Activated CD4-positive, alpha-beta T cell treated with anti-CD3 and anti-CD28 coated beads for 36 hours (primary cell): ENCODE data around the gene MEG3. TPM values are rescaled to one million over a fixed set of nuclear protein-coding genes. Genes with fewer than 3 reads are reported as not detected.

ENCODE experiments used
- ATAC-seq: fragments of 200-7000 bp; cut with Tn5 transposase; one replicate; pipeline ENCODE4 v1.10.0; 2021; ENCODE audit warnings: mild to moderate bottlenecking, moderate library complexity
- CTCF ChIA-PET: fragments of 350-600 bp; sonication (Branson Sonifier 250); formaldehyde crosslinking; loops from one replicate; lab custom pipeline; 2021; ENCODE audit warnings: antibody characterized with exemption; lab: Charles Lee
- POLR2A ChIA-PET: fragments of 350-600 bp; sonication (Branson Sonifier 250); formaldehyde crosslinking; loops from one replicate; lab custom pipeline; 2021; ENCODE audit warnings: antibody characterized with exemption, inconsistent platforms; lab: Charles Lee
- DNase-seq: peaks from one replicate; pipeline ENCODE4 v3.0.0-alpha.2; 2020
- H3K27ac Mint-ChIP-seq: one replicate; pipeline ENCODE4 v1.8.0; 2021; ENCODE audit warnings: mixed read lengths
- H3K27me3 Mint-ChIP-seq: one replicate; pipeline ENCODE4 v1.8.0; 2021; ENCODE audit warnings: mixed read lengths
- H3K36me3 Mint-ChIP-seq: one replicate; pipeline ENCODE4 v1.8.0; 2021; ENCODE audit warnings: low read depth, mixed read lengths
- H3K4me1 Mint-ChIP-seq: one replicate; pipeline ENCODE4 v1.8.0; 2021; ENCODE audit warnings: mixed read lengths
- H3K4me3 Mint-ChIP-seq: one replicate; pipeline ENCODE4 v1.8.0; 2021; ENCODE audit warnings: mild to moderate bottlenecking, moderate library complexity, mixed read lengths
- H3K9me3 Mint-ChIP-seq: one replicate; pipeline ENCODE4 v1.8.0; 2021; ENCODE audit warnings: low read depth, mixed read lengths
- intact Hi-C, 2 experiments: fragments of 100-400 bp; cut with DNase I in 1 of 2; cut with micrococcal nuclease in 1 of 2; formaldehyde crosslinking; loops; one replicate each; pipeline versions ENCODE4 v1.14.2 to v1.15.1; 2022 to 2024; cut with DNase I, micrococcal nuclease
- total RNA-seq, 2 experiments: library from RNA; stranded (reverse); gene quantifications; one replicate each; pipeline ENCODE4 v1.2.3, GENCODE V29; 2021

The MEG3 gene
- total RNA-seq, 2 experiments from 2014 or later = not detected

GRCh38 chr14:100856056-100856950 lies 30.4 kb downstream of the MEG3 start:
- Mint-ChIP-seq H3K9me3 (no peaks in the 10 kb centered on the region), H3K27me3 (peaks cover 3% of the 10 kb centered on the region), H3K4me1 (no peaks in the 10 kb centered on the region), H3K36me3 (no peaks in the 10 kb centered on the region), H3K4me3 (no peak overlapping the region), H3K27ac (no peak overlapping the region)
- intact Hi-C loops = no loop called here
- no peak for ATAC-seq
- CTCF ChIA-PET = interaction anchor here (0.7 kb wide), 1 partner anchor 8 kb away, joined by 3 read pairs; no protein-coding TSS in a partner anchor
- POLR2A ChIA-PET = no interaction called here
- no peak for DNase-seq

GRCh38 chr14:100857233-100857922 lies 31.5 kb downstream of the MEG3 start:
- no peak for ATAC-seq
- H3K36me3 Mint-ChIP-seq = no peaks in the 10 kb centered on the region
- H3K27me3 Mint-ChIP-seq = peaks cover 3% of the 10 kb centered on the region
- CTCF ChIA-PET = no interaction called here
- no peak overlapping the region for H3K4me3 Mint-ChIP-seq
- intact Hi-C loops = no loop called here
- POLR2A ChIA-PET = no interaction called here
- H3K4me1 Mint-ChIP-seq = no peaks in the 10 kb centered on the region
- no peaks in the 10 kb centered on the region for H3K9me3 Mint-ChIP-seq
- H3K27ac Mint-ChIP-seq = no peak overlapping the region
- DNase-seq = no peak

DNA sequence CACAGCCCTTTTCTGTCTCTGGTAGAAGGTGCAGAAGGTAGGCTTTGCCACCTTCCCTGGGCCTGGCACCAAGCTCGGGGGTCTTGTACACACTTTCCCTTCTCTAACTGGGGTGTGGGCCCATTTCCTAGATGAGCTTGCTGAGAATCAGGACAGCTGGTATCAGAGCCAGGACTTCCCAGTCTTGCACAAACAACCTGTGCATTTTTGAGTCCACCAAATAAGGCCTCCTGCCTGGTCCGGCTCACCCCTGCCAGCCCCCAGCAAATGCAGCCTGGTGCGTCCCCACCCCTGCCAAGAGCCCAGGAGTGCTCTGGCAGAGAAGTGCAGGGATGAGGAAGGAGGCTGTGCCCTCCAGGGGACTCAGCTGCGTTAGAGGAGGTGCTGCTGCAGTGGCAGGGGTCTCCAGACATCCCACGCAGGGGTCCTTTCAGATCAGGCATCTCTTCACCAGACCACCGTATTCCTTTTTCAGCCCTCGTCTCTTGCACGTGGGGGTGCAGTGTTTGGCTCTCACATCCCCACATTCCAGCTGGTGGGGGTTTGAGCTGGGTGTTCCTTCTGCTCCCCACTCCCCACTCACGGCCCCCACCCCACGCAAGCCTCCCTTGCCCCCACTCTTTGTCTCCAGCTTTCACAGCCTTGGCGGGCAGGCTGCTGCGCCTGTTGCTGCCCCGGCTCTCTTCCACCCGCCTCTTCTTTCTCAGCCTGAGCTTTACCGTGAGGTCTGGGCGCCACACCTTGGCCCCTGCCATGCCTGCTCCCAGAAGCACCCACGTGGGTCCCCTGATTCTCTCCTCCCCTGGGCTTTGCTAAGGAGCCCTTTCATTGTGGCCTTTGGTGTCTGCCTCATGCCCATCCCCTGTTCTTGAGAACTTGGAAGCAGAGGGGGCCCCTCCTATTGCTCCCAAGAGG lies 32.3 kb downstream of the MEG3 start:
- H3K4me3 Mint-ChIP-seq = no peak overlapping the region
- no peak overlapping the region for H3K27ac Mint-ChIP-seq
- ATAC-seq (no peak), DNase-seq (no peak)
- H3K27me3 Mint-ChIP-seq = peaks cover 3% of the 10 kb centered on the region
- intact Hi-C loops = no loop called here
- ChIA-PET CTCF (no interaction called here), POLR2A (no interaction called here)
- no peaks in the 10 kb centered on the region for H3K9me3 Mint-ChIP-seq
- no peaks in the 10 kb centered on the region for H3K4me1 Mint-ChIP-seq
- H3K36me3 Mint-ChIP-seq = no peaks in the 10 kb centered on the region

- Mint-ChIP-seq H3K27me3 (peaks cover 3% of the 10 kb centered on the region), H3K9me3 (no peaks in the 10 kb centered on the region), H3K4me3 (no peak overlapping the region), H3K27ac (no peak overlapping the region), H3K36me3 (no peaks in the 10 kb centered on the region), H3K4me1 (no peaks in the 10 kb centered on the region)
- intact Hi-C loops = no loop called here
- ATAC-seq = no peak
- POLR2A ChIA-PET = no interaction called here
- CTCF ChIA-PET = no interaction called here
- DNase-seq = no peak
Measured at GRCh38 chr14:100858838-100859220, 32.9 kb downstream of the MEG3 start.

- intact Hi-C loops = no loop called here
- H3K9me3 Mint-ChIP-seq = no peaks in the 10 kb centered on the region
- CTCF ChIA-PET = no interaction called here
- no peak for ATAC-seq
- peaks cover 3% of the 10 kb centered on the region for H3K27me3 Mint-ChIP-seq
- H3K4me3 Mint-ChIP-seq = no peak overlapping the region
- no peaks in the 10 kb centered on the region for H3K36me3 Mint-ChIP-seq
- POLR2A ChIA-PET = no interaction called here
- H3K4me1 Mint-ChIP-seq = no peaks in the 10 kb centered on the region
- no peak overlapping the region for H3K27ac Mint-ChIP-seq
- no peak for DNase-seq
Measured at GRCh38 chr14:100859781-100860180, 33.9 kb downstream of the MEG3 start.

- Mint-ChIP-seq H3K27ac (no peak overlapping the region), H3K9me3 (no peaks in the 10 kb centered on the region), H3K4me3 (no peak overlapping the region), H3K36me3 (no peaks in the 10 kb centered on the region), H3K4me1 (no peaks in the 10 kb centered on the region), H3K27me3 (peaks cover 3% of the 10 kb centered on the region)
- POLR2A ChIA-PET = no interaction called here
- no peak for ATAC-seq
- no peak for DNase-seq
- CTCF ChIA-PET = no interaction called here
- intact Hi-C loops = no loop called here
Measured at GRCh38 chr14:100860556-100861187, 34.8 kb downstream of the MEG3 start.

GRCh38 chr14:100861188-100861936 lies 35.4 kb downstream of the MEG3 start:
- intact Hi-C loops = no loop called here
- H3K4me3 Mint-ChIP-seq = no peak overlapping the region
- DNase-seq = no peak
- H3K27me3 Mint-ChIP-seq = peaks cover 3% of the 10 kb centered on the region
- POLR2A ChIA-PET = no interaction called here
- H3K36me3 Mint-ChIP-seq = no peaks in the 10 kb centered on the region
- no peaks in the 10 kb centered on the region for H3K9me3 Mint-ChIP-seq
- no peak for ATAC-seq
- H3K4me1 Mint-ChIP-seq = no peaks in the 10 kb centered on the region
- CTCF ChIA-PET = no interaction called here
- H3K27ac Mint-ChIP-seq = no peak overlapping the region

DNA sequence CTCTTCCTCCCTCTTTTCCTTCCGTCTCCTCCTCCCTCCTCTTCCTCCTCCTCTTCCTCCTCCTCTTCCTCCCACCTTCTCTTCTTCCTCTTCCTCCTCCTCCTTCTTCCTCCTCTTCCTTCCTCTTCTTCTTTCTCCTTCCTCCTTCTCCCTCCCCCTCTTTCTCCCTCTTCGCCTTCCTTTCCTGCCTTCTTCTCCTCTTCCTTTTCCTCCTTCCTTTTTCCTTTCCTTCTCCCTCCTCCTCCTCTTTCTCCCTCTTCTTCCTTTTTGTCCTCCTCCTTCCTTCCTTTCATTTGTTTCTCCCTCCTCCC lies 36.0 kb downstream of the MEG3 start:
- POLR2A ChIA-PET = no interaction called here
- Mint-ChIP-seq H3K27me3 (peaks cover 3% of the 10 kb centered on the region), H3K27ac (no peak overlapping the region), H3K36me3 (no peaks in the 10 kb centered on the region), H3K4me3 (no peak overlapping the region), H3K9me3 (no peaks in the 10 kb centered on the region), H3K4me1 (no peaks in the 10 kb centered on the region)
- CTCF ChIA-PET = no interaction called here
- no peak for ATAC-seq
- no peak for DNase-seq
- intact Hi-C loops = no loop called here

DNA sequence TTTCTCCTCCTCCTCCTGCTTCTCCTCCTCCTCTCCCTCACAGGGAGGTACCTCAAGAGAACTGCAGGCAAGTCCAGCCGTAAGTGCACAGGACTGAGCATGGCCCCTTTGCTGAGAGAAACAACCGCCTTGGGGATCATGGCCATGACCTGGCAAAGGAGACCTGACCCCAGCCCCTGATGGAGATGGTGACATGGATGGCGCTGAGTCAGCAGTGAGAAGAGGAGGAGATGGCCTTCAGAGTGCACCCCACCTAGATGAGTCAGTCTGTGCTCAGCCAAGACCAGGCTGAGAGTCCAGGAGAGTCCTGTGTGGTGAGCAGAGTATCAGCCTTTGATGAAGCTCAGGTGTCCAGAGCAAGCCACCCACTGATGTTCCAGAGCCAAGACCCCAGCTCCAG lies 36.4 kb downstream of the MEG3 start:
- DNase-seq = no peak
- no peak for ATAC-seq
- Mint-ChIP-seq H3K27ac (no peak overlapping the region), H3K4me1 (no peaks in the 10 kb centered on the region), H3K9me3 (no peaks in the 10 kb centered on the region), H3K36me3 (no peaks in the 10 kb centered on the region), H3K4me3 (no peak overlapping the region), H3K27me3 (peaks cover 3% of the 10 kb centered on the region)
- POLR2A ChIA-PET = no interaction called here
- CTCF ChIA-PET = interaction anchor here (1.4 kb wide), 1 partner anchor 10 kb away, joined by 5 read pairs; no protein-coding TSS in a partner anchor
- intact Hi-C loops = no loop called here

DNA sequence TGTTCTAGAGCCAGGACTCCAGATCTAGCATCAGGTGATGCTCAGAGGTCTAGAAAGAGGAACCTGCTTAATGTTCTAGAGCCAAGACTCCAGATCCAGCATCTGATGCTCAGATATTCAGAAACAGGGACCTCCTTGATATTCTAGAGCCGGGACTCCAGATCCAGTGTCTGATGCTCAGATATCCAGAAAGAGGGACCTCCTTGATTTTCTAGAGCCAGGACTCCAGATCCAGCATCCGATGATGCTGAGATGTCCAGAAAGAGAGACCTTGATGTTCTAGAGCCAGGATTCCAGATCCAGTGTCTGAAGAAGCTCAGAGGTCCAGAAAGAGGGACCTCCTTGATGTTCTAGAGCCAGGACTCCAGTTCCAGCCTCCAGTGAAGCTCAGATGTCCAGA lies 36.9 kb downstream of the MEG3 start:
- DNase-seq (no peak), ATAC-seq (no peak)
- no peaks in the 10 kb centered on the region for H3K36me3 Mint-ChIP-seq
- CTCF ChIA-PET = interaction anchor here (1.4 kb wide), 1 partner anchor 10 kb away, joined by 5 read pairs; no protein-coding TSS in a partner anchor
- H3K27me3 Mint-ChIP-seq = peaks cover 3% of the 10 kb centered on the region
- H3K4me3 Mint-ChIP-seq = no peak overlapping the region
- intact Hi-C loops = no loop called here
- POLR2A ChIA-PET = no interaction called here
- no peak overlapping the region for H3K27ac Mint-ChIP-seq
- H3K4me1 Mint-ChIP-seq = no peaks in the 10 kb centered on the region
- H3K9me3 Mint-ChIP-seq = no peaks in the 10 kb centered on the region
